Sigmoid colon (tissue), 7 donors: ENCODE data around the gene AZIN2. TPM values are rescaled to one million over a fixed set of nuclear protein-coding genes. Genes with fewer than 3 reads are reported as not detected.

Source experiments
- DNase-seq: peaks from one replicate; pipeline ENCODE4 v3.0.0-alpha.2; 2019
- H3K27ac ChIP-seq, 4 donors: fragments of 200-600 bp; sonication (generic); one replicate each; pipeline ENCODE4 v1.5.1; 2016 to 2019; ENCODE audit warnings: mild to moderate bottlenecking in 1 of 4
- H3K27me3 ChIP-seq, 3 donors: fragments of 200-600 bp; sonication (generic); one replicate each; pipeline ENCODE4 v1.5.1; 2019; ENCODE audit warnings: mild to moderate bottlenecking in 1 of 3
- H3K36me3 ChIP-seq, 4 donors: fragments of 200-600 bp; sonication (generic); one replicate each; pipeline ENCODE4 v1.5.1; 2016 to 2019
- H3K4me1 ChIP-seq, 4 donors: fragments of 200-600 bp; sonication (generic); one replicate each; pipeline ENCODE4 v1.5.1; 2017 to 2019
- H3K4me3 ChIP-seq, 4 donors: fragments of 200-600 bp; sonication (generic); one replicate each; pipeline ENCODE4 v1.5.1; 2017 to 2019; ENCODE audit warnings: mild to moderate bottlenecking in 2 of 4, moderate library complexity in 1 of 4
- H3K9me3 ChIP-seq, 4 donors: fragments of 200-600 bp in 3 of 4; sonication (generic) in 3 of 4; one replicate each; pipeline versions ENCODE4 v1.5.1 to v1.6.1; 2013 to 2019
- EP300 ChIP-seq, 4 donors: sonication (generic); formaldehyde crosslinking; IDR thresholded peaks; one replicate each; pipeline ENCODE4 v1.6.1; 2017; ENCODE audit warnings: antibody characterized with exemption in 4 of 4
- POLR2A ChIP-seq, 2 donors: fragments of 450-650 bp; IDR thresholded peaks; one replicate each; pipeline ENCODE4 v1.6.1; 2016; ENCODE audit warnings: antibody characterized with exemption in 2 of 2, mild to moderate bottlenecking in 2 of 2, moderate library complexity in 2 of 2
- POLR2AphosphoS5 ChIP-seq, 4 donors: sonication (generic); formaldehyde crosslinking; IDR thresholded peaks; one replicate each; pipeline ENCODE4 v1.6.1; 2017; ENCODE audit warnings: antibody characterized with exemption in 4 of 4
- WGBS, 2 donors: extraction: QIAGEN DNeasy Blood & Tissue Kit; methylation state at CpG; one replicate each; pipeline ENCODE4 v1.1.7; 2013; 5-methylcytosine and 5-hydroxymethylcytosine counted together
- intact Hi-C: fragments of 100-400 bp; cut with DNase I; formaldehyde crosslinking; loops from one replicate; pipeline ENCODE4 v1.15.1; 2023
- polyA plus RNA-seq, 3 donors: library from polyadenylated mRNA; stranded (reverse); fragments of 200-250 nt; gene quantifications; one replicate each; pipeline ENCODE4 v1.2.3, GENCODE V29; 2013
- total RNA-seq, 4 donors: library from RNA; depleted of rRNA; stranded (reverse); fragments of >200 nt; gene quantifications; one replicate each; pipeline ENCODE4 v1.1.0, GENCODE V29; 2016
- TF ChIP-seq, protein P1 (sequence below), 4 experiments: fragments of 450-650 bp in 3 of 4; fragments of 200-600 bp in 1 of 4; IDR thresholded peaks; one replicate each; pipeline ENCODE4 v1.5.1; 2016 to 2019; ENCODE audit warnings: antibody characterized with exemption in 4 of 4, mild to moderate bottlenecking in 3 of 4, moderate library complexity in 2 of 4
- donor health status: healthy with polysubstance abuse.
- donor health status: Bipolar disorder and iron deficiency.
- donor health status: healthy.

AZIN2 gene
- total and polyA plus RNA-seq, 7 donors = 1.1 to 30.9 (median 2.5) TPM

GRCh38 chr1:33168556-33169289 is 87.8 kb downstream of the AZIN2 start:
- H3K27ac ChIP-seq = no peak overlapping the region
- no peaks in the 10 kb centered on the region for H3K27me3 ChIP-seq
- H3K4me1 ChIP-seq = peaks cover 0 to 7% (median 0%) of the 10 kb centered on the region in 4 donors
- peaks cover 0 to 10% (median 0%) of the 10 kb centered on the region in 4 donors for H3K36me3 ChIP-seq
- TF ChIP-seq EP300 (IDR thresholded peaks at IDR 0.05) (no peak), POLR2A (IDR thresholded peaks at IDR 0.05) (no peak), POLR2AphosphoS5 (IDR thresholded peaks at IDR 0.05) (no peak)
- TF ChIP-seq, protein P1, sequence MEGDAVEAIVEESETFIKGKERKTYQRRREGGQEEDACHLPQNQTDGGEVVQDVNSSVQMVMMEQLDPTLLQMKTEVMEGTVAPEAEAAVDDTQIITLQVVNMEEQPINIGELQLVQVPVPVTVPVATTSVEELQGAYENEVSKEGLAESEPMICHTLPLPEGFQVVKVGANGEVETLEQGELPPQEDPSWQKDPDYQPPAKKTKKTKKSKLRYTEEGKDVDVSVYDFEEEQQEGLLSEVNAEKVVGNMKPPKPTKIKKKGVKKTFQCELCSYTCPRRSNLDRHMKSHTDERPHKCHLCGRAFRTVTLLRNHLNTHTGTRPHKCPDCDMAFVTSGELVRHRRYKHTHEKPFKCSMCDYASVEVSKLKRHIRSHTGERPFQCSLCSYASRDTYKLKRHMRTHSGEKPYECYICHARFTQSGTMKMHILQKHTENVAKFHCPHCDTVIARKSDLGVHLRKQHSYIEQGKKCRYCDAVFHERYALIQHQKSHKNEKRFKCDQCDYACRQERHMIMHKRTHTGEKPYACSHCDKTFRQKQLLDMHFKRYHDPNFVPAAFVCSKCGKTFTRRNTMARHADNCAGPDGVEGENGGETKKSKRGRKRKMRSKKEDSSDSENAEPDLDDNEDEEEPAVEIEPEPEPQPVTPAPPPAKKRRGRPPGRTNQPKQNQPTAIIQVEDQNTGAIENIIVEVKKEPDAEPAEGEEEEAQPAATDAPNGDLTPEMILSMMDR (IDR thresholded peaks at IDR 0.05) = no peak
- no peaks in the 10 kb centered on the region for H3K9me3 ChIP-seq
- 74 to 83% methylated on average over 11 of the region's 11 CpGs for WGBS, 2 donors
- no peak overlapping the region for H3K4me3 ChIP-seq
- no peak for DNase-seq
- intact Hi-C loops = no loop called here

DNA sequence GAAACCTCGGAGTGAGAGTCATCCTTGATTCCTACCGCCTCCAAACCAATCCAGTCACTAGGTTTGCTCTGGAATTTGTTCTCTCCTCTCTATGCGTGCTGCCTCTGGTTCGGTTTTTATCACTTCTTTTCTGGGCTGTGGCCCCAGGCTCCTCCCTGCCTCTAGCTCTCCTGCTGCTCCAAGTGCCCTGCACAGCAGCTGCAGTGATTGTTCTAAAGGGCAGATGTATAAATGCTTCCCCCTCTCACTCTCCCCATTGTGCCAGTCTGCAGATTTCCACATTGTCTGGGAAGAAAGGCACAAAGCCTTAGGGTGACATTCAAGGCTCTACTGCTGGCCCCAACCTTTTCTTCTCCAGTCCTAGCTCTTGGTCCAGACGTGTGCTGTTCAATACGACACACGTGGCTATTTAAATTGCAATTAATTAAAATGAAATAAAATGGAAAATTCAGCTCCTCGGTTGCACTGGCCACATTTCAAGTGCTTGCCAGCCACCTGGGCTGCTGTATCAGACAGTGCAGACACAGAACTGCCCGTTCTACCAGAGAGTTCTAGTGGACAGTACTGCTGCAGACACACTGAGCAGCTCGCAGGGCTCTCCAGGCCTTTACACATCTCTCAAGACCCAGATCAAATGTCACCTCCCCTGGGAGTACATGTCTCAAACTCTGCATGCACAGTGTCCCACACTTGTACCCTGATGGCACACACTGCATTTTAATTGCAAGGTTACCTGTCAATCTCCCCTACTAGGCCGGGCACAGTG is 88.5 kb downstream of the AZIN2 start:
- DNase-seq = no peak
- Histone ChIP-seq H3K4me3 (no peak overlapping the region), H3K27ac (no peak overlapping the region), H3K9me3 (no peaks in the 10 kb centered on the region), H3K27me3 (no peaks in the 10 kb centered on the region), H3K36me3 (peaks cover 0 to 2% (median 0%) of the 10 kb centered on the region in 4 donors), H3K4me1 (peaks cover 0 to 7% (median 0%) of the 10 kb centered on the region in 4 donors)
- TF ChIP-seq, protein P1 (IDR thresholded peaks at IDR 0.05) = no peak
- no peak for TF ChIP-seq EP300 (IDR thresholded peaks at IDR 0.05)
- no peak for TF ChIP-seq POLR2AphosphoS5 (IDR thresholded peaks at IDR 0.05)
- TF ChIP-seq POLR2A (IDR thresholded peaks at IDR 0.05) = no peak
- 80% methylated on average over 11 of the region's 11 CpGs for WGBS, 2 donors
- intact Hi-C loops = no loop called here

Other genes with a start within 250 kb of the AZIN2 start
- 10 to 100 TPM in 1 of 4 donors, 1 to 10 TPM in 1, under 1 TPM in 2; 0.41 to 10.2 (median 1.6) TPM for gene FNDC5, start 210.2 kb upstream of the AZIN2 start, total RNA-seq
- 1 to 10 TPM in 1 of 3 donors, under 1 TPM in 1, not detected in 1; 0.20 to 1.2 TPM for gene FNDC5, start 210.2 kb upstream of the AZIN2 start, polyA plus RNA-seq
- not detected for gene HPCA, start 194.7 kb upstream of the AZIN2 start, total RNA-seq
- 1 to 10 TPM; 1.2 to 1.9 (median 1.8) TPM for gene HPCA, start 194.7 kb upstream of the AZIN2 start, polyA plus RNA-seq
- gene TMEM54, start 179.8 kb upstream of the AZIN2 start, total RNA-seq = 100 to 1,000 TPM in 1 of 4 donors, 10 to 100 TPM in 3; 47.4 to 135 (median 57.9) TPM
- gene TMEM54, start 179.8 kb upstream of the AZIN2 start, polyA plus RNA-seq = 100 to 1,000 TPM; 699 to 799 (median 707) TPM
- 10 to 100 TPM; 14.5 to 28.9 (median 21.6) TPM for gene RNF19B, start 116.3 kb upstream of the AZIN2 start, total RNA-seq
- gene RNF19B, start 116.3 kb upstream of the AZIN2 start, polyA plus RNA-seq = 10 to 100 TPM; 43.2 to 50.7 (median 46.7) TPM
- gene AK2, start 44.3 kb upstream of the AZIN2 start, total RNA-seq = 100 to 1,000 TPM in 2 of 4 donors, 10 to 100 TPM in 2; 79.6 to 190 (median 98.8) TPM
- gene AK2, start 44.3 kb upstream of the AZIN2 start, polyA plus RNA-seq = 100 to 1,000 TPM; 139 to 202 (median 158) TPM
- 1 to 10 TPM; 3.2 to 5.2 (median 4.5) TPM for gene TRIM62, start 100.9 kb downstream of the AZIN2 start, total RNA-seq
- gene TRIM62, start 100.9 kb downstream of the AZIN2 start, polyA plus RNA-seq = 1 to 10 TPM; 1.2 to 4.5 (median 1.6) TPM
- gene ZNF362, start 175.3 kb downstream of the AZIN2 start, total RNA-seq = 10 to 100 TPM; 11.2 to 18.8 (median 15.9) TPM
- gene ZNF362, start 175.3 kb downstream of the AZIN2 start, polyA plus RNA-seq = 1 to 10 TPM; 3.5 to 9.3 (median 5.4) TPM
- not detected for gene A3GALT2, start 239.9 kb downstream of the AZIN2 start, total RNA-seq
- not detected for gene A3GALT2, start 239.9 kb downstream of the AZIN2 start, polyA plus RNA-seq